Esophagus squamous epithelium (tissue), 4 donors: ENCODE measurements around the gene CDK18.

ENCODE experiments used
- CTCF ChIP-seq, 6 experiments: fragments of 450-650 bp in 4 of 6; fragments of 200-600 bp in 2 of 6; sonication (generic) in 2 of 6; IDR thresholded peaks; one replicate each; pipeline ENCODE4 v1.5.1; 2016 to 2019; ENCODE audit warnings: antibody characterized with exemption in 6 of 6, mild to moderate bottlenecking in 4 of 6, moderate library complexity in 4 of 6
- POLR2A ChIP-seq, 4 donors: fragments of 450-650 bp; IDR thresholded peaks; one replicate each; pipeline ENCODE4 v1.6.1; 2017; ENCODE audit warnings: antibody characterized with exemption in 4 of 4, mild to moderate bottlenecking in 4 of 4, moderate library complexity in 3 of 4

GRCh38 chr1:205545001-205545919 is 40.8 kb downstream of the CDK18 start:
- TF ChIP-seq CTCF (IDR thresholded peaks at IDR 0.05) (no peak), POLR2A (IDR thresholded peaks at IDR 0.05) (no peak)
